Smooth muscle cell (in vitro differentiated cells): Measurements from ENCODE around the gene NPR1. TPM values are rescaled to one million over a fixed set of nuclear protein-coding genes. Genes with fewer than 3 reads are reported as not detected.
"Not testable (repeated sequence)": the region's sequence is repeated elsewhere in the genome, so short reads cannot be mapped to it uniquely, and the experiment has no call there.

Source experiments
- DNase-seq: peaks from one replicate; lab custom pipeline; 2025; ENCODE audit not compliant: unreplicated experiment; lab: John Stamatoyannopoulos, UW
- H2AFZ ChIP-seq: fragments of 200-600 bp; sonication (generic); 2 replicates; pipeline ENCODE4 v1.6.0; 2016; ENCODE audit warnings: antibody characterized with exemption, low read depth, mild to moderate bottlenecking
- H3F3A ChIP-seq: fragments of 200-600 bp; sonication (generic); 2 replicates; pipeline ENCODE4 v1.6.0; 2017; ENCODE audit warnings: antibody characterized with exemption, low read depth
- H3K27ac ChIP-seq: fragments of 200-600 bp; sonication (generic); 2 replicates; pipeline ENCODE4 v1.5.1; 2016; ENCODE audit warnings: low read depth, mild to moderate bottlenecking
- H3K27me3 ChIP-seq: fragments of 200-600 bp; sonication (generic); 2 replicates; pipeline ENCODE4 v1.6.1; 2016; ENCODE audit warnings: low read depth, mild to moderate bottlenecking
- H3K36me3 ChIP-seq: fragments of 200-600 bp; sonication (generic); 2 replicates; pipeline ENCODE4 v1.5.1; 2016; ENCODE audit warnings: low read depth
- H3K4me1 ChIP-seq: fragments of 200-600 bp; sonication (generic); 2 replicates; pipeline ENCODE4 v1.5.1; 2016; ENCODE audit warnings: low read depth
- H3K4me2 ChIP-seq: fragments of 200-600 bp; sonication (generic); 2 replicates; pipeline ENCODE4 v1.6.0; 2016; ENCODE audit warnings: mild to moderate bottlenecking
- H3K4me3 ChIP-seq: fragments of 200-600 bp; sonication (generic); 2 replicates; pipeline ENCODE4 v1.5.1; 2016; ENCODE audit warnings: mild to moderate bottlenecking
- H3K79me2 ChIP-seq: fragments of 200-600 bp; sonication (generic); 2 replicates; pipeline ENCODE4 v1.6.0; 2016; ENCODE audit warnings: low read depth, mild to moderate bottlenecking
- H3K9ac ChIP-seq: fragments of 200-600 bp; sonication (generic); 2 replicates; pipeline ENCODE4 v1.6.0; 2016; ENCODE audit warnings: low read depth
- H3K9me3 ChIP-seq: fragments of 200-600 bp; sonication (generic); replicated peaks from 2 replicates; pipeline ENCODE4 v1.5.1; 2016; ENCODE audit warnings: low read depth
- H4K20me1 ChIP-seq: fragments of 200-600 bp; sonication (generic); 2 replicates; pipeline ENCODE4 v1.6.0; 2016; ENCODE audit warnings: low read depth
- WGBS: methylation state at CpG from one replicate; pipeline ENCODE4 v1.1.7; 2016; ENCODE audit warnings: low lambda C conversion rate; 5-methylcytosine and 5-hydroxymethylcytosine counted together
- polyA plus RNA-seq: library from polyadenylated mRNA; unstranded; fragments of >200 nt; fragmentation: Nextera tagmentation; extraction: Ambion mirVana; gene quantifications from 2 replicates; pipeline ENCODE4 v1.2.1, GENCODE V29; 2016
- total RNA-seq: library from RNA; depleted of rRNA; stranded (reverse); fragments of >200 nt; gene quantifications from 2 replicates; pipeline ENCODE4 v1.2.3, GENCODE V29; 2014
- TF ChIP-seq, protein P1 (sequence below): fragments of 200-600 bp; sonication (generic); IDR thresholded peaks from 2 replicates; pipeline ENCODE4 v1.5.1; 2017; ENCODE audit warnings: borderline replicate concordance, mild to moderate bottlenecking, antibody characterized with exemption; ENCODE audit not compliant: insufficient read depth, poor library complexity, severe bottlenecking

The NPR1 gene
- total and polyA plus RNA-seq, 2 experiments from 2014 or later, result 0.24 to 0.54 TPM

DNA sequence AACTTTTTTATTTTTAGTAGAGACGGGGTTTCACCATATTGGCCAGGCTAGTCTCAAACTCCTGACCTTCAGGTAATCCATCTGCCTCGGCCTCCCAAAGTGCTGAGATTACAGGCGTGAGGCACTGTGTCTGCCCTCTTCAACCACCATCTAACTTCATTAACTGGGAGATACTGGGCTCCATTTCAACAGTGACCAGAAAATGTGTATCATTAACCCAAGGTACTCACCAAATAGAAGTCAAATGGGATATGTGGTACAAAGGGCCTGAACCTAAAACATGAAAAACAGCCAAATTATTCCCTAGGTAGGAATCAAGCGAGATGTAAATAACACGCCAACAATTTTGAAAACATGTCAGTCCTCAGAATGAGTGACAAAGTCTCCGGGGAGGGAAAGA lies 8.9 kb upstream of the NPR1 start:
- no peaks in the 10 kb centered on the region for H3K27me3 ChIP-seq
- H3K79me2 ChIP-seq, result peaks cover 39% of the 10 kb centered on the region
- no peaks in the 10 kb centered on the region for H3K9me3 ChIP-seq
- DNase-seq, result no peak
- peak overlapping the region; percentile 94 for H3K9ac ChIP-seq
- peak overlapping the region; percentile 75 for H3K4me3 ChIP-seq
- peaks cover 10% of the 10 kb centered on the region for H3F3A ChIP-seq
- 92% methylated on average over 6 of the region's 6 CpGs for WGBS
- H3K4me1 ChIP-seq, result peaks cover 10% of the 10 kb centered on the region
- peak overlapping the region; percentile 72 for H3K27ac ChIP-seq
- no peak overlapping the region for H2AFZ ChIP-seq
- peaks cover 12% of the 10 kb centered on the region for H3K36me3 ChIP-seq
- H3K4me2 ChIP-seq, result peak overlapping the region; percentile 93
- TF ChIP-seq, protein P1, sequence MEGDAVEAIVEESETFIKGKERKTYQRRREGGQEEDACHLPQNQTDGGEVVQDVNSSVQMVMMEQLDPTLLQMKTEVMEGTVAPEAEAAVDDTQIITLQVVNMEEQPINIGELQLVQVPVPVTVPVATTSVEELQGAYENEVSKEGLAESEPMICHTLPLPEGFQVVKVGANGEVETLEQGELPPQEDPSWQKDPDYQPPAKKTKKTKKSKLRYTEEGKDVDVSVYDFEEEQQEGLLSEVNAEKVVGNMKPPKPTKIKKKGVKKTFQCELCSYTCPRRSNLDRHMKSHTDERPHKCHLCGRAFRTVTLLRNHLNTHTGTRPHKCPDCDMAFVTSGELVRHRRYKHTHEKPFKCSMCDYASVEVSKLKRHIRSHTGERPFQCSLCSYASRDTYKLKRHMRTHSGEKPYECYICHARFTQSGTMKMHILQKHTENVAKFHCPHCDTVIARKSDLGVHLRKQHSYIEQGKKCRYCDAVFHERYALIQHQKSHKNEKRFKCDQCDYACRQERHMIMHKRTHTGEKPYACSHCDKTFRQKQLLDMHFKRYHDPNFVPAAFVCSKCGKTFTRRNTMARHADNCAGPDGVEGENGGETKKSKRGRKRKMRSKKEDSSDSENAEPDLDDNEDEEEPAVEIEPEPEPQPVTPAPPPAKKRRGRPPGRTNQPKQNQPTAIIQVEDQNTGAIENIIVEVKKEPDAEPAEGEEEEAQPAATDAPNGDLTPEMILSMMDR, result no peak
- peaks cover 10% of the 10 kb centered on the region for H4K20me1 ChIP-seq

DNA sequence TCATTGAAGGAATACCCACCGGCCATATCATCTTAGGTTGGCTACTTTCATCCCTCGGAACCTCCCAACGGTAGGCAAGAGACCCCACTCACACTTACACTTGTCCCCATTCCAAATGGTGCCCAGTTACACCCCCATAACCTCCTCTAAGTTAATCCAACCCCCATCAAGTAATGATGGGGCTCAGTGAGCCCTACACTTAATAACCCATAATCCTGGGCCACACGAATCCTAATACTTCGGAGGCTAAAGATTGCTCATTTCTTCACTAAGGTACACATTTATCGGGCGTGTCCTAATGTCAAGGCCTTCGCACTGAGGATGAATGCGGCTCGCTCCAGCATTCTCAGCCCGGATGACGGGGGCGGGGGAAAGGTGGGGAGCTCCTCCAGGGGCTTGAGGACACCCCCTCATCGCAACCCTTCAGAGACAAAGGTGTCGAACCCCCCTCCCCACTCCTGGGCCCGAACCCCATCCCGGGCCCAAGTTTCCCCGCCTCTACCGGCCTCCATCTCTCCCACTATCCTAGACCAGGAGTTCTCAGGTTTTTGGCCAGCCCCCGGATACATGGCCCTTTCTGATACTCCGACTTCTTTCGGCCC lies 8.1 kb upstream of the NPR1 start:
- H3K79me2 ChIP-seq, result peaks cover 39% of the 10 kb centered on the region
- DNase-seq, result no peak
- TF ChIP-seq, protein P1, result no peak
- H3K27me3 ChIP-seq, result no peaks in the 10 kb centered on the region
- peaks cover 4% of the 10 kb centered on the region for H3K36me3 ChIP-seq
- H3K9ac ChIP-seq, result peak overlapping the region; percentile 94
- 6% methylated on average over 16 of the region's 22 CpGs for WGBS
- peak overlapping the region; percentile 75 for H3K4me3 ChIP-seq
- H3K4me1 ChIP-seq, result peaks cover 10% of the 10 kb centered on the region
- H3K27ac ChIP-seq, result peak overlapping the region; percentile 72
- H3K9me3 ChIP-seq, result no peaks in the 10 kb centered on the region
- H3F3A ChIP-seq, result peaks cover 8% of the 10 kb centered on the region
- peaks cover 10% of the 10 kb centered on the region for H4K20me1 ChIP-seq
- H3K4me2 ChIP-seq, result peak overlapping the region; percentile 93
- H2AFZ ChIP-seq, result no peak overlapping the region

DNA sequence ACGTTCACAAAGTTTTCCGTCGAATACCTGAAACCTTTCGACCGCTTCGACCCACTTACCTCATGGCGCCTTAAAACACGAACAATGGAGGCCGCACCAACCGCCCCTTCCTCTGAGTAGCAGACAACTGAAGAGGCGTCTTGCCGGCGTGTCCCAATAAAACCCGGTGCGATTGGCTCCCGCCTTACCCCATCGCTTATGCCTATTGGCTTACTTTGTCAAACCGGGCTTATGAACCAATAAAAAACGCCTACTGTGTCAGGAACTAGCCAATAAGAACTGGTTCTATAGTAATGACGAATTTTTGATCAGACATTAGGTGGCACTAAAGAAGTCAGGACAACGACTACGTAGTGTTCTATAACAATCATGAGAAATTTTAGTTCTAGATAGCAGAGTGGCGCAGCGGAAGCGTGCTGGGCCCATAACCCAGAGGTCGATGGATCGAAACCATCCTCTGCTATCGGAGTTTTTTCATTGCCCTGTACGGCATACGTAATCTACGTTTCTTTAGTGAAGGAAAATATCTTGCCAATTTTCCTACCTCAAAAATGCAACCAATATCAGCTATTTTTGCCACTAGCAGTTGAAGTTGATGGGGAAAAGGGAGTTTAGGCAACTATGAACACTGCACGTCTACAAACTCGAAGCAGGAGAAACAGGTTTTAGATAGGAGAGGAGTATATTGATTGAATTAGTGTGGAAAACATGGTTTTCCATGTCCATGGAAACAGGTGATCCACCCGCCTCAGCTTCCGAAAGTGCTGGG lies 7.4 kb upstream of the NPR1 start, which contains the start of gene ILF2:
TSS of gene ILF2 (minus strand) at position 135 of the 769 bp plus-strand sequence. CDS start at position 64, 71 bp downstream.
- Histone ChIP-seq H3K27me3 (no peaks in the 10 kb centered on the region), H3K79me2 (peaks cover 39% of the 10 kb centered on the region), H3K9ac (peak within 1 kb of the TSS; percentile 94), H3F3A (peaks cover 8% of the 10 kb centered on the region), H2AFZ (peak within 1 kb of the TSS; percentile 87), H3K27ac (peak within 1 kb of the TSS; percentile 80), H3K4me1 (peaks cover 10% of the 10 kb centered on the region), H3K36me3 (no peaks in the 10 kb centered on the region), H3K4me3 (peak within 1 kb of the TSS; percentile 75), H4K20me1 (peaks cover 10% of the 10 kb centered on the region), H3K9me3 (no peaks in the 10 kb centered on the region), H3K4me2 (peak within 1 kb of the TSS; percentile 93)
- DNase-seq, result peak; percentile 84
- WGBS, result under 1% methylated on average over 35 of the region's 35 CpGs
- TF ChIP-seq, protein P1, result no peak

DNA sequence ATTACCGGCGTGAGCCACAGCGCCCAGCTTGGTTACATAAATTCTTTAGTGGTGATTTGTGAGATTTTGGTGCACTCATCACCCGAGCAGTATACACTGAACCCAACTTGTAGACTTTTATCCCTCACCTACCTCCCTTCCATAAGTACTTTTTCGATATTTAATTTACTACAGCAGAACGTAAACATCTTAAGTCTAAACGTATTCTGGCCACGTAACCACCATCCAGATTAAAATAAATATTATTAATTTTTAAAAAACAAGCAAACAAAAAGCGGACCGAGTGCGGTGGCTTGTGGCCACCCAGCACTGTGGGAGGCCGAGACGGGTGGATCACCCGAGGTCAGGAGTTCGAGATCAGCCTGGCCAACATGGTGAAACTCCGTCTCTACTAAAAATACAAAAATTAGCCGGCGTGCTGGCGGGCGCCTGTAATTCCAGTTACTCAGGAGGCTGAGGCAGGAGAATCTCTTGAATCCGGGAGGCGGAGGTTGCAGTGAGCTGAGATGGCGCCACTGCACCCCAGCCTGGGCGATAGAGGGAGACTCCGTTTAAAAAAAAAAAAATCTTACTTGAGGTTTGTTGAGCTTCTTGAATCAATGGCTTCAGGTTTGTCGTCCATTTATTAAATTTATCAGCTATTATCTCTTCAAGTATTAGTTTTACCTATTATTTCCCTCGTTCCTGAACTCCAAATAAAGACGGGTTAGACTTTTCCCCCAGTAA lies 6.7 kb upstream of the NPR1 start:
- peaks cover 10% of the 10 kb centered on the region for H4K20me1 ChIP-seq
- H2AFZ ChIP-seq, result peak overlapping the region; percentile 87
- H3F3A ChIP-seq, DNase-seq, H3K36me3 ChIP-seq, H3K9me3 ChIP-seq, H3K27me3 ChIP-seq: not testable (repeated sequence)
- H3K4me1 ChIP-seq, result peaks cover 10% of the 10 kb centered on the region
- H3K4me2 ChIP-seq, result peak overlapping the region; percentile 69
- H3K9ac ChIP-seq, result peak overlapping the region; percentile 30
- H3K27ac ChIP-seq, result peak overlapping the region; percentile 80
- 13% methylated on average over 28 of the region's 28 CpGs for WGBS
- peak overlapping the region; percentile 62 for H3K4me3 ChIP-seq
- peaks cover 38% of the 10 kb centered on the region for H3K79me2 ChIP-seq
